ENCODE results near the gene CCM2.

CCM2 gene

DNA sequence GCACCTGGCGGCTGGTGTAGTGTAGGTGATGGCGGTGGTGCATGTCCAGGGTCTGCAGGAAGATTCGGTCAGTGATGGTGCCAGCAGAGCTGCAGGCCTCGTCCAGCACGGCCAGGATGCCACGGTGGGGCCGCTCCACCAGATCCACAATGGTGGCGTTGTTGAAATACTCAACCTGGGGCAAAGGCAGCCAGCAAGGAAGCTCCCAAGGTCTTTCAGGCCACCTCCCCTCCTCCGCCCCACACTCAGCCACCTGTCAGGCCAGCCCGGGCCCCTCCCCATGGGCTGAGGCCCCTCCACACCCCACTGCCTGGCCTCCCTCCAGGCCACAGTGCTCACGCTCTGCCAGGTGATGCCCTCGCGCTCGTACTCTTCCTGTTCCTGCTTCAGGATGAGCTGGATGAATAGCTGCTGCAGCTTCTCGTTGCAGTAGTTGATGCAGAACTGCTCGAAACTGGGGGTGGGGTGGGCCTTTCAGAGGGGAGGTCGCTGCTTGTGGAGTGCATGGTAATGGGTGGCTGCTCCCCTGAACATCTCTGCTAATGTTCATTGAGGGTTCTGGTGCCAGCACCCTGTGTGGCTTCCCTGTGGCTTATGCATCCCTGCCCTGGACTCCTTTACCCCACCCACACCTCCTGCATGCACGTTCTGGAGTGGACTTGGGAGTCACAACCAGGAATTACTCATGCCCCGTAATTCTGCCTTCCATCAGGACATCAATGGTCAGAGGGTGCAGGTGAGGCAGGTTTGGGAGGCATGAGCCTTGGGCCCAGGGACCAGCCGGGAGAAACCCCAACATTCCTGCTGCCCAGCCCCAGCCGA lies 30.1 kb upstream of the CCM2 start:
- no peak for FAIRE-seq

DNA sequence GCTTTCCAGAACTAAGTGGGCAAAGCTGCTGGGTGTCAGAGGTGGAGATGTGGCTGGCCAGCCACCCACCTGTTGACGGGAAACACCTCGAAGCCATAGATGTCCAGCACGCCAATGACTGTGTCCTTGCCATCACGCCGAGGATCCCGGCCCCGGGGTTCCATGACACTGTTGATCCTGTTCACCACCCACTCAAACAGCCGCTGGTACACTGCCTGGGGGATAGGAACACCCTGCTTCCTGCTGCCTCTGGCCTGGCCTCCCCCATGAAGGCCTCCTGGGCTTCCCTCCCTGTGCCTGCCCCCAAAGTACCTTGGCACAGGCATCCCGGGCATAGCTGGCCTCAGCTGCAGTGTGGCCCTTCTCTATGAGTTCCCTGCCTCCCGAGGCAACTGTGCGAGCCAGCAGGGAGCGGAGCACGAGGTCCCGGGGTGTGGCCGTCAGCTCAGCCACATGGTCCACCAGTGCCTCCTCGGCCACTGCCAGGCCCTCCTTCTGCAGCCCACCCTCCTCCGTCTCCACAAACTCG lies 29.4 kb upstream of the CCM2 start:
- FAIRE-seq: no peak

DNA sequence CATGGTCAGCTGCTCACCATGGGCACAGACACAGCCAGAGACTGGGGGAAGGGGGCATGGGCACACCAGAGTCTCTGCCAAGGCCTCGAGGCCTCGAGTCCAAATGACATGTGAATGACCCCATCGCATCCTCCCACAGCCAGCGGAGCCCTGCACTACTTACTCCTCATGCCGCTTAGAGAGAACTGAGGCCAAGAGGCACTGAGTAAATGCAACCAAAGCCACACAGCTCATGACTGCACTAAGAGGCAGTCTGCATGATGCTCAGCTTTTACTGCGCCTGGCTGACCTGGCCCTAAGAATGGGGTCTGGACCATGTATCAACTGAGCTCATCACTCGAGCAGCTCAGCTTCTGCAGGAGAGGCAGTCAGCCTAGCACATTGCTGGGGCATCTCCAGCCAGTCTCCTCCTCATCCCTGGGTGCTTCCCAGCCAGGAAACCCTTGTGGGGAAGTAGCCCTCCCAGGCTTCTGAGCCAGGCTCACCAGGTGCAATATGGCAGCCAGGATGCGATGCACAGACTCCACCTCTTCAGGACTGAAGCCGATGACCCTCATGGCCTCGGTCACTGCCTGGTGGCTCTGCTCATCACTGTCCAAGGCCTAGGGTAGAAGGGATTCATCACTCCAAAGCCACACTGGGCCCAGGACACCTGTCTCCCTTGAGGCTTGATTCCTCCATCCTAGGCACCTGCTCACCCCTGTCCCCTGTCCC lies 28.7 kb upstream of the CCM2 start:
- no peak for FAIRE-seq

DNA sequence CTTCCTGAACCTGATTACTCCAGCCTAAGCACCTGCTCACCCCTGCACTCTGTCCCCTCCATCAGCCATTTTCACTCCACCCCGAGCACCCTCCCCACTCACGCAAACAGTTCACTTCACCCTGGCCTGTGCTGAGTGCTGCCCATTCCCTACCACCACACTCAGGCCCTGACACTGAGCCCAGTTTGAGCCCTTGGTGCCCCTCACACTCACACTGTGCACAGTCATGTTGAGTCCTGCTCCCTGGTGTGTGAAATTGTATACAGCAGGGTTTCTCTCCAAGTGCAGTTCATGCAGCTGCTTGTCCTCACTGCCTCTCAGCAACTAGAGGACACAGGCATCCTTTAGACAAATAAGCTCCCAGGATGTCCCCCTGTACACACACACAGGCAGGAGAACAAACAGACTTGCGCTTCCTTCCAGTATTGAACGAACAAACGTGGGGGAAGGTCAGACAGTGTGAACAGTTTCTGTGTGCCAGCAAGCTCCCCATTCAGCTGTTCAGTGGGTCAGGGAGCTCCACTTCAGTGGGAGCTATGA lies 28.0 kb upstream of the CCM2 start:
- no peak for FAIRE-seq

- no peak for FAIRE-seq
Observed at GRCh38 chr7:44972562-44972961, 27.4 kb upstream of the CCM2 start.

DNA sequence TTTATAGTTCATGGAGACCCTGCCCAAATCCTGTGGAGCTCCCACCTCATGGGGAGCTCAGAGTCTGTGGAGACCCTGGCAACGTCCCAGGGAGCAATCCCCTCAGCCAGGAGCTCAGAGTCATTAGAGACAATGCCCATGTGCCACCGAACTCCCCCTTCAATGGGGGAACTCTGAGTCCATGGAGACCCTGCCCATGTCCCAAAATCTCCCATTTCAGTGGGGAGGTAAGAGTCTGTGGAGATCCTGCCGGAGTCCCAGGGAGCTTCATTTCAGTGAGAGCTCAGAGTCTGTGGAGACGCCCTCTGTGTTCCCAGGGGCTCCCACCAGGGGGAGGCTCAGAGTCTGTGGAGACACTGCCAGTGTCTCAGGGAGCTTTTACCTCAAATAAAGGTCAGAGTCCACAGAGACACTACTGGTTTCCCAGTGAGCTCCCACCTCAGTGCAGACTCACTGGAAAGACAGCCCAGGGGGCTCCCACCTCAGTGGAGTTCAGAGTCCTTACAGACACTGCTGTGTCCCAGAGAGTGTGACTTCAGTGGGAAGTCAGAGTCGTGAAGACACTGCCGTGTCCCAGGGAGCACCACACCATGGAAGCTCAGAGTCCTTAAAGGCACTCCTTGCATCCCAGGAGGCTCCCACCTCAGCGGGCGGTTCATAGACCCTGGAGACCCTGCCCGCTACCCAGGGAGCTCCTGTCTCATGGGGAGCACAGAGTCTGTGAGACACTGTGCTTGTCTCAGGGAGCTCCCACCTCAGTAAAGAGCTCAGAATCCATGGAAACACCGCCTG lies 26.2 kb upstream of the CCM2 start:
- FAIRE-seq: no peak

DNA sequence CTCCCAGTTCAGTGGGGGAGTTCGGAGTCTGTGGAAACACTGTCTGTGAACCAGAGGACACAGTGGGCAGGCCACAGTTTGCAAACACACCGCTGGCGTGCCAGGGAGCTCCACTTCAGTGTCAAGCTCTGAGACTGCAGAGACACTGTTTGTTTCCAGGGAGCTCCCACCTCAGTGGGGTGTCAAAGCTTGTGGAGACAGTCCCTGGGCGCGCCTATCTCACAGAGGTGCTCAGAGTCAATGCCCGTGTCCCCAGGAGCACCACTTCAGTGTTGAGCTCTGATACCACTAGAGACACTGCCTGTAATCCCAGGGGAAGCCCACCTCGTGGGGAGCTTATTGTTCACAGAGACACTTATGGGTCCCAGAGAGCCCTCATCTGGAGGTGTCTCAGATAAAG lies 25.5 kb upstream of the CCM2 start:
- no peak for FAIRE-seq

GRCh38 chr7:44975331-44976039 lies 24.5 kb upstream of the CCM2 start:
- FAIRE-seq: no peak

- no peak for FAIRE-seq
Observed at GRCh38 chr7:44976040-44976745, 23.8 kb upstream of the CCM2 start.

- FAIRE-seq: no peak
Observed at GRCh38 chr7:44976746-44977196, 23.2 kb upstream of the CCM2 start.

- no peak for FAIRE-seq
Observed at GRCh38 chr7:44977304-44977958, 22.6 kb upstream of the CCM2 start.

- no peak for FAIRE-seq
Observed at GRCh38 chr7:44977959-44978335, 22.1 kb upstream of the CCM2 start.

DNA sequence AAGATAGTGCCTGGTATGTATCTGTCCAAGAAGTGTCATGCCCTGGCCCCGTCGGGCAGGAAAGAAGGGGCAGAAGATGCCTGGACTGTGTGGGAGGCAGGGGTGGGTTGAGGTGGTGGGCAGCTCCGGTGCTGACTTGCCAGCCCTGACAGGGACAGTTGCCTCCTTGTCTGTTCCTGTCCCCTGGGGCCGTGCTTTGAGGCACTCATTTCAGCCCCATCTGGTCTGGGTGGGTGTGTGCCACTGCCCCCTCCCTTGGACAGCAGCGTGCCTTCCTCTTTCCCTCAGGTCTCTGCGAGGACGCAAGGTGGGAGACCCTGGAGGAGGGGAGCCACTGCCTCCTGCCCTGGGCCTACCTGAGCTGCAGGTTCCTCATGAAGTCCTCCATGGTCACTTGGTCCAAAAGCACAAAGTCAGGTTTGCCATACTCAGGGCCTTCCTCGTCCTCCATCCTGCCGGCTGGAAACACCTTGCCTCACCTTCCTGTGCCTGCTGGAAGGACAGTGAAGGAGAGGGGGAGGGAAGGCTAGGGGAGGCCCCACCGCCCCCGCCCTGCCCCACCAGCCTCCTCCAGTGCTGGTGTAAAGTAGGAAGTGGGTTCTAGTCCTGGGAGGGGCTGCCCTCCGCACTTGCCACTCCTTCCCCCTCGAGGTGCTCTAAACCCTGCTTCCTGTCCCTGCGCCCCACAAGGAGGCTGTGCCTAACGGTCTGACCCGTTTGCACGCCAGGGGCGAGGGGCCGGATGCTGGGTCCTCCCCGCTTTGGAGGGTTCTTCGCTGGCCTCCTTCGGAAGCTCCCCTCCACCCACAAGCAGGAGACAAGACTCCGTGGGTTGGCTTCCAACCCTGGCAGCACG lies 21.3 kb upstream of the CCM2 start, which contains the start of gene MYO1G:
Gene MYO1G, minus strand, starts transcription at position 505 of the 856 bp plus-strand sequence. Its CDS starts 54 bp downstream, at position 451.
- no peak for FAIRE-seq

DNA sequence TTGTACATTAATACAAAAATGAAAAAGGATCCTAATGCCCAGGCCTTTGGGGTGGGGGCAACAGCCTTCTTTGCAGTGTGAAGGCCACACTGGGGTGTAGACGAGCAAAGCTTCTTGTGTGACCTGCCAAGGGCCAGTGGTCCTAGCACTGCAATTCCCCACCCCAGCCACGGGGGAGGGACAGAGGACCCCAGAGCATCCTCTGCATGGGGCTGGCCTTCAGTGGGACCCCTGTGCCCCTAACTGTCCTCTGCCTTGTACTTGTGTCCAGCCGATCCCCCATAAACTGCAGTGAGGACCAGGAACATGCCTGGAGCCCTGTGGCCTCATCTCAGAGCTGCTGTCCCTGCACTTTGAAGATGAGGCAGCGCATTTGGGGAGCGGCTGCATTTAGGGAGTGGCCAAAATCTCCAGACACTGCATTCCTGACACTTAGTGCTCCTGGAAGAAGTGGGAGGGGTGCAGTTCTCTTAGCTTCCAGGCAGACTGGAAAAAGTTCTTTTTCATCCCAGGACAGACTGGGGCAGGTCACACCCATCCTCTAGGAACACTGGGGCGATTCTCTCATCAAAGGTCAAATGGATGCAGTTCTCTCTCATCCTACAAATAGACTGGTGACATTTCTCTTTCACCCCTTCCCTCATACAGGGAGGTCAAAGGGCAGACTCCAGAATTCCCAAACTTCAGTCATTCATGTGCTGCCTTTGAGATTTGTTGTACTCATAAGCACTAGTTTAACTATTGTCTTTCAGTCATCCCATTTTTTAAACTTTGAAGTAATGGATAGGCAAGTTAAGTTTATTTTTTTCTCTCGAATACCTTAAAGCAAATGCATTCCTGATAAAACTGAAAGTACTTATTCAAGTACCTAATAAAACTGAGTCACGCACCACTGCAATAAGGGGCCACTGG lies 20.3 kb upstream of the CCM2 start:
- no peak for FAIRE-seq

GRCh38 chr7:44980393-44981034 lies 19.5 kb upstream of the CCM2 start:
- no peak for FAIRE-seq

DNA sequence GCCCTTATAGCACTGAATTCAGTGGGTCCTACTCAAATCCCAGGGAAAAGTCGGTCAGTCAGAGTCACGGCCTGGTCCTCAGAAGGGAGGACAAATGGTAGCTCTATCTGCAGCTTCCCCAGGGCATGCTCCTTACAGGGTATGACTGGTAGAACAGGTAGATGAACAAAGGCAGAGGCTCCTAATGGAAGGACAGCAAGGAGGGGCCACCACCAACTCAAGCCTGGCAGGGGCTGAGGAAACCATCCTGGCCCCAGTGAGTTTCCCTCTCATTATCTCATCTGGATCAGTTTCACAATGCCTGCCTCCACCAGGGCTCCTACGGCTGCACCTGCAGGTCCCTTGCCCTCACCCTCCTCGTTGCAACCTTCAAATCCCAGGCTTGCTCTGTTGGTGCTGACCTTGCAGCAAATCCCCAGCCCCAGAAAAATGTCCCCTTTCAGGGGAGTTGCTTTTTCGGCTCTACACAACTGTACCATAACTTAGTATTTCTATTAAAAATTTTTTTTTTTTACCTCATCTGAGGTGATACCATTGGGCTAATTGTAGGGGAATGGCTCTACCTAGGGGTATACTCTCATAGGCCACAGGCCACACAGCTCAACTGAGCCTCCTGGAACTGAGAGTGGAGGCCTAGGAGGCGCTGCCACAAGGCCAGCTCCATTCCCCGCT lies 18.8 kb upstream of the CCM2 start:
- FAIRE-seq: no peak

DNA sequence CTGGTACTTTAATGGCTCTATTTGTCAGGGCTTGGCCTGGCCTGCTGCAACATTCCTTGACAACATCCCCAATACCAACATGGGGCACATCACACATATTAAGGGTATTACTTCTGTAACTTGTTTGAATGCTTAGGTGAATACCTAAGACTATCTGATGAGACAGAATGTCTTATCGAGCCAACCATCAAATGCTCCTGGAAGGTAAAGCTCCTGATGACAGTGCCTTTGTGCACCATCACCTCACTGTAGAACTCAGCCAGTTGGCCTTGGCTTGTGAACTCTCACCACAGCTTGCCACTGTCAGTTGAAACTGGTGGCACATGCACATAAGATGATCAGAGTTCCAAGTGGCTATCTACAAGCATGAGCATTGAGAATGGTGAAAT lies 17.5 kb upstream of the CCM2 start:
- no peak for FAIRE-seq

DNA sequence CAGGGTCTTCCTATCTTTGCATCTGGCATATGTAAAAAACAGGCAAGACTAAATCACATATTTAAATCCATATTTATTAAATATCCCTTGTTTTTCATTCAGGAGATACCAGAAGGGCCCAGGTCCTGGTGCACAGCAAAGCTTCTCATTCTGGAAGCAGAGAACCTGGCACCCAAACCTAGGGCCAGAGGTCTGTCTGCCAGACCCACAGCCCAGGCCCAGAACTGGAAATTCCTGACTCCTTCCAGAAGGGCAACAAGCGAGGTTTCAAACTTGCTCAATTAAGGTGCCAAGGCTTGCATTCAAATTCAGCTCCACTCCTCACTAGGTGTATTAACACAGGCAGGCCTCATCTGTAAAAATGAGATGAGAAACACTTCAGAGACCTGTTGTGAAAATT lies 17.0 kb upstream of the CCM2 start:
- no peak for FAIRE-seq

All from G401.6 (cell line).